Ovary (tissue), 3 donors: Measurements from ENCODE around the gene FAM193B.

Experiments used
- POLR2A ChIP-seq: fragments of 450-650 bp; IDR thresholded peaks from one replicate; pipeline ENCODE4 v1.6.1; 2017; ENCODE audit warnings: antibody characterized with exemption, mild to moderate bottlenecking, moderate library complexity
- TF ChIP-seq, protein P1 (sequence below), 3 donors: fragments of 450-650 bp in 2 of 3; fragments of 200-600 bp in 1 of 3; IDR thresholded peaks; one replicate each; pipeline versions ENCODE4 v1.5.1 to v1.8.0; 2016 to 2022; ENCODE audit warnings: antibody characterized with exemption in 3 of 3, mild to moderate bottlenecking in 1 of 3
- donor health status: DM: no; HTN: no; CAD: no.

DNA sequence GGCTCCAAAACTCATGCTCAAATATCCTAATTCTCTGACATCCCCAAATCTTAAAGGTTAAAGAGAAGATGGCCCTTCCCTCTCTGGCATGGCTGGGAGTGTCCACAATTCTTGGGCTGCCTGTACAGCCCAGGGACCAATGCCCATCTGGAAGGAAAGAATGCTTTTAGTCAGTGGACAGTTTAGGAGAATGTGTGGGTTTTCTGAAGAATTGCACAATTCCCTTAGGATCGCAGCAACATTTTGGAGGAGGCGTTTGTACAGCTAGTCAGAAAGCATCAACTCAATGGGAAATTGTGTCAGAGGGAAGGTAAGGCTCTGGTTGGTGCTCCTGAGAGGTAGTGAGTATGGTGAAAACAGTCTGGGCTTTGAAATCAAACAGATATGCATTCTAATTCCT lies 15.0 kb downstream of the FAM193B start:
- no peak for TF ChIP-seq POLR2A
- TF ChIP-seq, protein P1, sequence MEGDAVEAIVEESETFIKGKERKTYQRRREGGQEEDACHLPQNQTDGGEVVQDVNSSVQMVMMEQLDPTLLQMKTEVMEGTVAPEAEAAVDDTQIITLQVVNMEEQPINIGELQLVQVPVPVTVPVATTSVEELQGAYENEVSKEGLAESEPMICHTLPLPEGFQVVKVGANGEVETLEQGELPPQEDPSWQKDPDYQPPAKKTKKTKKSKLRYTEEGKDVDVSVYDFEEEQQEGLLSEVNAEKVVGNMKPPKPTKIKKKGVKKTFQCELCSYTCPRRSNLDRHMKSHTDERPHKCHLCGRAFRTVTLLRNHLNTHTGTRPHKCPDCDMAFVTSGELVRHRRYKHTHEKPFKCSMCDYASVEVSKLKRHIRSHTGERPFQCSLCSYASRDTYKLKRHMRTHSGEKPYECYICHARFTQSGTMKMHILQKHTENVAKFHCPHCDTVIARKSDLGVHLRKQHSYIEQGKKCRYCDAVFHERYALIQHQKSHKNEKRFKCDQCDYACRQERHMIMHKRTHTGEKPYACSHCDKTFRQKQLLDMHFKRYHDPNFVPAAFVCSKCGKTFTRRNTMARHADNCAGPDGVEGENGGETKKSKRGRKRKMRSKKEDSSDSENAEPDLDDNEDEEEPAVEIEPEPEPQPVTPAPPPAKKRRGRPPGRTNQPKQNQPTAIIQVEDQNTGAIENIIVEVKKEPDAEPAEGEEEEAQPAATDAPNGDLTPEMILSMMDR (IDR thresholded peaks at IDR 0.05), result no peak
